Measurements from ENCODE around the gene ADGRG2.
A peak's percentile ranks its signal among the peaks of the same experiment; 100 is the strongest.
"Not testable (repeated sequence)": the region's sequence is repeated elsewhere in the genome, so short reads cannot be mapped to it uniquely, and the experiment has no call there.

Gene ADGRG2

DNA sequence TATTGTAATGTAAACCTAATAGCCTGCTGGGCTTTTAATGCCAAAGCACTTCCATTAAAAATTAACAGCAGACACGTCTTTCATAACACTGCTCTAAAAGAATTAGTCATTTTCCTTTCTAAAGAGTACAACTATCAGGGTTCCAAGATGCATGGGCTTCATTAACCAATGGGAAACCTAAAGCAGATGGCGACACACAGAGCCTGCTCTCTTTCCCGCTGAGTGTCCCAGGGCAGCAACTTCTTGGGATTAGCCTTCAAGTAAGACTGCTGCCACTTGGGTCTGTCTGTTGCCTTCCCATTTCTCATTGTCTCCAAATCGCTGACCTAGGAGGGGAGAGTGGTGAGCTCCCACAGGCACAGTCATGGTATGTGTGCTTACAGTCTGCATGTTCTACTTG is 124.4 kb downstream of the ADGRG2 start:
- no peak for DNase-seq (ENCODE audit: low spot score)

DNA sequence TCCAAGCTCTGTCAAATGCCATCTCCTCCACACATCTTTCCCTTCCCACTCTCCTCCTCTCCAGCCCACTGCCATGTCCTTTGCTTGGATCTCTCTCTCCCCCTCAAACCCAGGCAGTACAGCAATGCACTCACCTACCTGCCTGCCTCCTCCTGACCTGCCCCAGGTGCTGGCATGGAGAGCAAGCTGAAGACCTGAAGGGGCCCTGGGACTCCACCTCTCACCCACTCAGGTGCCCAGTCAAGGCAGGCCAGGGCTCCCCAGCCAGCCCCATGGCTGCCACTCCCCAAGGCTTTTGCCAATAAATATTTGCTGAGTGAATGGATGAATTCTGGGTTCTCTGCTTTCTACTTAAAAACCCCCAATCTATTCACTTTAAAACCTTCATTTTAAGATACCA is 125.7 kb downstream of the ADGRG2 start:
- DNase-seq (ENCODE audit: low spot score), result no peak

DNA sequence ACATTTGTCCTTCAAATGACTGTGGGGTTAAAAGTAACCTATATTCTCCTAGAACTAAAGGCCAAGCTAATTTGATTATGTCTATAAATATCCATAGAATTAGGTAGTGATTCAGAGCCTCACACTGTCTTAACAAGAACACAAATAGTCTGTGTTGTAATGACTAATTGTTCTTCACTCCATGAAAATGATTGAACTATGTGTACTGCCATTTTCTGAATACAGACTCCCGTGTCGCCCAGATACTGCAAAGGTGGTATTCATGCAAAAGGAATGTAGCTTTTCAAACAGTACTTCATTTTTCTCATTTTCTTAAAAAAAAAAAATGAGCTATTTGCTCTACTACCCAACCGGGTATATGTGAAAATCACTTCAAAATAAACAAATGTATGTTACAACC is 127.0 kb downstream of the ADGRG2 start:
- no peak for DNase-seq (ENCODE audit: low spot score)

DNA sequence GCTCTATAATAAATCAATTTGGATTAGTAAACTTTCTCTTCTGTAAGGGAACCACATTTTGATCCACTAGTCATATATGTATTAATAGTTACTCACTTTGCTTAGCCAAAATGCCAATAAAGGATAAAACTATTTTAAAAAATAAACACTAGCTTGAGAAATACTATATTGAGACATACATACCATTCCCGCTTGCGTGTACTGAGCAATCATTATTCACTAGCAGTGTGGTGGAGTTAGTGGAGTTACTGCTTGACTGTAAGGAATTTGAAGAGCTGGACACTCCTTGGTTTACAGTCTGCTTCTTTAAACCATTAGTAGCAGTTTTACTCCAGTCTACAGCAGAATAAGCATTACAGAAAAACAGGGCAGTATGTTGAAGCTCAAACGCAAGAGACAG is 127.6 kb downstream of the ADGRG2 start:
- DNase-seq (ENCODE audit: low spot score), result no peak

DNA sequence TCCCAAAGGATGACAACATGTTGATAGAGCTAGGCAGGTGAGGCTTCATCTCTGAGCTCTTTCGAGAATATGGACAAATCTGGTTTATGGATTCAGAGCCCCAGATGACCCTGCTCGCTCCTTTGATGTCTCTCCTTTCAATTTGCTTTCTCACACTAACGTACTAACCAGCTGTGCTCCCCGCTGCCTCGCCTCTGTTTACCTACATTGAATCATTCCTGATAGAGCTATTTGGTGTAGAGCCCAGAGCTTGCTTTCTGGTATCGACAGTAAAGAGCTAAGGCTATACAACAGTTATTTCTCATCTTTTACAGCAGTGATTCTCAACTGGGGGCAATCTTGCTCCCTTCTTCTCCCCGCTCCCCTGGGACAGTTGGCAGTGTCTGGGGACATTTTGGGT is 129.4 kb downstream of the ADGRG2 start:
- DNase-seq (ENCODE audit: low spot score), result no peak

DNA sequence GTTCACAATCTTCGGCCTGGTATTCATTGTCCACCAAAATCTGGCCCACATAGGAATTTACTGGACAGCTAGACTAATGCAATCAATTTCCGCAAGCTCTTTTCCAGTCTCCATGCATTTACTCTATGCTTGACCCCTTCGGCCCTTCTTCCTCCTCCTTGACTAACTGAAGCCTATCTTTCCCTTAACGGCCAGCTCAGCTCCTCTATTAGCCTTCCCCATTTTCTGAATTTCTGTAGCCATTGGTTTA is 137.2 kb downstream of the ADGRG2 start:
- no peak for DNase-seq (ENCODE audit: low spot score)

DNA sequence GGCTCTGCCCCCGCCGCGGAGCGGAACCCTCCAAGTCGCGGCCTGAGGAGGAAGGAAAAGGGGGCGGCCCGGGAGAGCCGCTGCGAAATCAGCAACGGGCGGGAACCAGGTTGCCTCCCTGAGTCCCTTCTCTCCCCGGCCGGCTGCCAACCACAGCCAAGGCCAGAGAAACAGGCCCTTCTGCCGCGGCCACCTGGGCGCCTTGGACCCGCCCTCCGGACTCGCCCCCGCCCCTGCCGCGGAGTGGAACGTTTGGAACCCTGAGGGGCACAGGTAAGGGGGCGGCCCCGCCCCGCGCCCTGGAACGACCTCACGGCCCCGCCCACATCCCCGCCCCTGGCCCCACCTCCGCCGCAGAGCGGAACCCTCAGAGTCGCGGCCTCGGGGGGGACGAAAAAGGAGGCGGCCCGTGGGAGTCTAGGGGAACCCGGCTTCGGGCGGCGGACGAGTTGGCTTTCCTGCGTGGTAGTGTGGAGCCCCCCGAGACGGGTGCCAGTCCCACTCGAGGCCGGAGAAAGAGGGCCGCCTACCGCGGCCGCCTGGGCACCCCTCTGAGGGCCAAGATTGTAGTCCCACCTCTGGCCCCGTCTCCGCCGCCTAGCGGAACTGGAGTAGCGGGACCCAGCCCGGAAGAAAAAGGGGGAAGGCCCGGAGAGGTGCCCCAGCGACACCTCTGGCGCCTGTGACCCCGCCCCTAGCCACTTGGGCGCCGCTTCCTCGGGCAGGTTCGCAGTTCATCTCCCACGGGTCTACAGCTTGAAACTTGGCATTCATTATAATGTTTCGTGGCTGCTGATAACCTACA is 137.7 kb downstream of the ADGRG2 start:
- DNase-seq (ENCODE audit: low spot score), result peak; percentile 84

DNA sequence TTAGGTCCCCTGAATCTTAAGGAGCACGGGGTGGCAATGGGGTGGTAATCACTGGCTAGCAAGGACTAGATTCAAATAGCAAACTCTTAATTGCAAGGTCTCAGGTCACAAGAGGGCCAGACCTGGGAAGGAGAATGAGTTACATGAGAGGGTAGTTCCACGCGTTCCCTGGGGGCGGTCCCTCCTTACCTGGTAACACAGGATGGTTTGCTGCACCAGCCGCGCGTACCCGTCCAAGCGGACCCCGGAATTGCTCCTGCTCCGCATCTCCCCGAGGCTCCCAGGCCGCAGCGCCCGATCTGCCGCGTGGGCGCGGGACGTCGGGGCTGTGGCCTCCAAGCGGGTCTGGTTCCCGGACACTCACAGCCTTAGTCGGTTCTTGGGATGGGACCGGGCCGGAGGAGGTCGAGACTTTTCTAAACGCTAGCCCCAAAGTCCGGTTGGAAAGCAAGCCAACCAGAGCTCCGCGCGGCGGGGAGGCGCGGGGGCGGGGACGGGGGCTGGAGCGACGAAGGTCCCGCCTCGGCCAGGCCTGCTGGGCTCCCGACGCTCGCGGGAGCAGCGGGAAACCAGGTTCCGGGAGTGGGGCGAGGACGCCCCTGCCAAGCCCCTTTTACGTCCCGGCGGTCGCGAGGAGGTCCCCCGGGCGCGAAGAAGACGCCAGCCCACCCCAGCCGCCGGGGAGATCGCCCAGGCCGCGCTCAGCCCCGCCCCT is 138.4 kb downstream of the ADGRG2 start, which contains the start of gene PHKA2:
PHKA2 (minus strand) TSS at position 449 of the 715 bp plus-strand sequence; CDS start at position 267, 182 bp downstream.
- peak; percentile 12 for DNase-seq (ENCODE audit: low spot score)

DNA sequence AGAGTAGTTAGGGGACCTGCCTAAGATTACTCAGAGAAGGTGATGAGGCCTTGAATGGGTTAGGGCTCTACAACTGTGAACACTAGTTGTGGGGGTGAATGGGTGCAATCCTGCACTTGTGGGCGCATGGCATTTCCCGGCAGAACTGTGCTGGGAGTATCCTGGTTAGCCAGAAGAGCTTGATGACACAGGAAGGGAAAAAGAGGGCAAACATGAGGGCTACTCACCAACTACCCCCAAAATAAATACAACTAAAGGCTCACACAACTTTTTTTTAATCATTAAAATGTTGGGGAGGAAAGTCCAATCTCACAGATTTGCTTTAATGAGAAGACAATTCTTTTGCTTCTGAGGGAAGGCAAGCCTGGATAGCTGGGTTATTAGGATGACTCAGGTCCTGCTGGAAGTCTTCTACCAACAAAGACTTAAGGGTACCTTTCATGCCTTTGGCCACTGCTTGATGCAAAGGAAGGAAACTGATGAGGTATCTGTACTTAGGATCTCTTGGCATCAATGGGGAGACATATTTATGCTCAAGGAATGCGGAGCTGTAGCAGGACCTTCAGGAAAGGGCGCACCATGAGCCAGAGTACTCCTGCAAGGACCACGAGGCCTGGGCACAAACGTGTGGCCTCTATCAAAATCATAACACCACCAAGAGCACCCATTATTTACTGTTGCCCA is 141.0 kb downstream of the ADGRG2 start:
- no peak for DNase-seq (ENCODE audit: low spot score)

DNA sequence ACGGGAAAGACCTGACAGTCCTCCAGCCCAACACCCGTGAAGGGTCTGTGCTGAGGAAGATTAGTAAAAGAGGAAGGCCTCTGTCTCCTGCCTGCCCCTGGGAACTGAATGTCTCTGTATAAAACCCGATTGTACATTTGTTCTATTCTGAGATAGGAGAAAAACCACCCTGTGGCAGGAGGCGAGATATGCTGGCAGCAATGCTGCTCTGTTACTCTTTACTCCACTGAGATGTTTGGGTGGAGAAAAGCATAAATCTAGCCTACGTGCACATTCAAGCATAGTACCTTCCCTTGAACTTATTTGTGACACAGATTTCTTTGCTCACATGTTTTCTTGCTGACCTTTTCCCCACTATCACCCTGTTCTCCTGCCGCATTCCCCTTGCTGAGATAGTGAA is 142.0 kb downstream of the ADGRG2 start:
- not testable (repeated sequence) for DNase-seq (ENCODE audit: low spot score)

DNA sequence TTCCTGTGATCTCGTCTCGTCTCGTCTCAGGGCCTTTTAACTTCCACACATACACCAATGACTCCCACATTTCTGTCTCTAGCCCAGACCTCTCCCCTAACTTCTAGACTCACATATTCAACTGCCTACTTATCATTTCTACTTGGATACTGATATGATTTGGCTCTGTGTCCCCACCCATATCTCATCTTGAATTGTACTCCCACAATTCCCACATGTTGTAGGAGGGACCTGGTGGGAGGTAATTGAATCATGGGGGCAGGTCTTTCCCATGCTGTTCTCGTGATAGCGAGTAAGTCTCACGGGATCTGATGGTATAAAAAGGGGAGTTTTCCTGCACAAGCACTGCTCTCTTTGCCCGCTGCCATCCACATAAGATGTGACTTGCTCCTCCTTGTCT is 147.3 kb downstream of the ADGRG2 start:
- DNase-seq (ENCODE audit: low spot score), result no peak

DNA sequence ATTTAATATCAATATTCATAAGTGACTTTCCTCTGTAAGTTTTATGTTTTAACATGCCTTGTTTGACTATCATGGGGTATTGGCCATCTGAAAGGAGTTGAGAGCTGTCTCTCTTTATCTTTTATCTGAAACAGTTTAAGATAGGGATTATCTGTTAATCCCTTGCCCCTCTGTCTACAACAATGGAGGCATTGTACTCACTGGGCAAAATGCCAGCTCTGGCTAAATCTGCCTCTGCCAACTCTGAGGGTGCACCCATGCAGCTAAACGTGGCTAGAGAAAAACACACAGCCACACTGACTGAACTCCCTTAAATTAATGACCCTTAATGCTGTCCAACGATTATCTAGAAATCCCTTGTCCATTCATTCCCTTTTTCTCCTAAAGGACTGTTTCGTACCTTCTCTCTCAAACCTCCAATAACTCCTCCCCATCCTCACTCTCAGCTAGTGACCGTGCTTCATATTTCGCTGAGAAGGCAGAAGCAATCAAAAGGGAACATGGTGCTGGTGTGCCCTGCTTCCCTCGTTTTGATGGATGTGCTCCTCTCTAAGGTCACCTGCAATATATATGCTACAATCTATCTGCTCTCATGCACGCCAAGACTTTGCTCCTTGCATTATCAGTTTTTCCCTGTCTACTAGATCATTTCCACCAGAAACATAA is 148.6 kb downstream of the ADGRG2 start:
- no peak for DNase-seq (ENCODE audit: low spot score)

DNA sequence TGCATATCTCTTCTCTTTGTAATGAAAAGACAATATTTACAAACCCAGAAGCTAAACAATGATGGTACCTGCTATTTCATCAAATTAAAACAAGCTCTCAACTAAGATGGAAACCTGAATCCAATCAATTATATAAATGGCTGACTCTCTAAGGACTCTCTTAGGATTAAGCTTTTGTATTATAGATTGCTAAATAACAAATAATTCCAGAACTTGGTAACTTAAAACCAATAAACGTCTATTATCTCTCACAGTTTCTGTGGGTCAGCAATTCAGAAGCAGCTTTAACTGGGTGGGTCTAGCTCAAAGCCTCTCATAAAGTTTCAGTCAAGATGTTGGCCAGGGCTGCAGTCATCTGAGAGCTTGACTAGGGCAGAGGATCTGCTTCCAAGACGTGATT is 150.8 kb downstream of the ADGRG2 start:
- DNase-seq (ENCODE audit: low spot score), result no peak

DNA sequence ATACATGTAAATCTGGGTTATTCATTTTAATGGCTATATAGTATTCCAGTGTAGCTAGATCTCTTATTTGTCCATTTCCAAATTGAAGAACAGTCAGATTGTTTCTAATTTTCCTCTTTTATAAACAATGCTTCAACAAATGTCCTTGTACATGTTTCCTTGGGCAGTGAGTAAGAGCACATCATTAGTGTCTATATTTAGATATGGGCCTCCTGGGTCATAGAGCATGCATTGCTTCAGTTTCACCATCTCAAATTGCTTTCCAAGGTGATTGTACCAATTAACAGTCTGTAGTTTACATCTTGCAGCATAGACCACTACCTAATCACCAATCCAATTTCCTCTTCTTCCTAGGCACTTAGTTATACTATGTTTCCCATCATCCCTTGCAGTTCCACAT is 151.8 kb downstream of the ADGRG2 start:
- DNase-seq (ENCODE audit: low spot score), result no peak

DNA sequence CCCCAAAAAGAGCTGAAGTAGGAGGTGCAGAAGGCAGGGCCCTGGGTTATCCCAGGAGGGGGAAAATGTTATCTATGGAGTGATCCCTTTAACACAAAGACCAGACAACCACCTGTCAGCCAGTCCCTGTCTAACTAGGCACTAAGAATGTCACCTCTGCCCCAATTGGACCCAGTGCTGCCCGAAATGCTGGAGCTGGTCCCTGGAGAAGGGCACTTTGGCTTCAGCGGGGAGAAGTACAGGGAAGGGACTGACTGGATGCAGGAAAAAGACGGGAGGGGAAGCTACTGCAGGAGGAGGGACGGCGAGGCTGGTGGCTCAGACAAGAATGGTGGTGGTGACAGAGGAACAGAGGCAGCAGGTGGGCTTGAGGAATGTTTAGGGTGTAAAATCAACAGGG is 155.6 kb downstream of the ADGRG2 start:
- DNase-seq (ENCODE audit: low spot score), result no peak

DNA sequence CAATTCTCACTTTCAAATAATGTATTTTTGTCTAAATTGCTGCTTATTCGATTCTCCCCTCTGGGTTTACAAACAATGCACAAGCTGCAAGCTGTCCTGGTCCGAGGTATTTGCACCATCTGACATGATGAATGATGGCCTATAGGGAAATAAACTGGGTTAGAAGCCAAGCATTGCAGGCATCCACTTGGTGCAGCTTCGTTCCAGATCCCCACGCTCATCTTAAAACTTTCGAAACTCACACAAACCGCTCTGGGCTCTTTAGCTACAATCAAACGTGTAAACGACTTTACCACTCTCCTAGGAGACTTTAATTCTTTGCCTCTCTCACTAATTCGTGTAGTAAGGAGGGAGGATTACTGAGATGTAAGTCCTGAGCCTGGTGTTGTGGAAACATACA is 157.4 kb downstream of the ADGRG2 start:
- no peak for DNase-seq (ENCODE audit: low spot score)

DNA sequence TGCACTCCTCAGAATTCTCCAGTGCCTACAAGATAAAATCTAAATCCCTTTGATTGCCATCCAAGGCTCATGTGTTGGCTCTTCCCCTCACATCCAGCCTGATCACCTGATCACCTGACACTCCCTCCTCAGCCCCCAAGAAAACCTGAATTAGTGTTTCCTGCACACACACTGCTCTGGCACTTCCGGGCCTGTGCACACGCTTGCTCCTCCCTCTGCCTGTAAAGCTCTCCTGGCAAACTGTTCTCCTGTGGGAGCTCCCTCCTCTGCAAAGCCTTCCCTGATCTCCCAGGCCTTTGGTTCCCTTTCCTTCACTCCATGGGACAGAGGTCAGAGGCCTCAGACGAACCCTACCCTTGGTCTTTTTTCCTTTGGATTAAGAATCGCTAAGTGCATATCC is 158.2 kb downstream of the ADGRG2 start:
- DNase-seq (ENCODE audit: low spot score), result no peak

DNA sequence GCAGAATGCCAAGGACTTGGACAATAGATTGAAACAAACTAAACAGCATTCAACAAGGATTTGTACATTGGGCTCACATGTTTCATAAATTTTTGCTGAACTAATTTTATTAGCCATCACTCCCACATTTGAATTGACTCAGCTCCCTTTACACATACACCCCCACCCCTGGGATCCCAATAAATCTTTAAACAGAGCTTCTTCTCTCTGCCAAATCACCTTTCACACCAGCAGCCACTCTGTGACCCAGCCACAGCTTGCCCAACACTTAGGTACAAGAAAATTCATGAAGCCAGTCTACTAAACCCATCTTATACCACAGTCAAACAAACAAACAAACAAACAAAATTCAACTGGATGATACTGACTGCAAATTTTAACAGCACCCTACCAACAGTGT is 159.9 kb downstream of the ADGRG2 start:
- no peak for DNase-seq (ENCODE audit: low spot score)

DNA sequence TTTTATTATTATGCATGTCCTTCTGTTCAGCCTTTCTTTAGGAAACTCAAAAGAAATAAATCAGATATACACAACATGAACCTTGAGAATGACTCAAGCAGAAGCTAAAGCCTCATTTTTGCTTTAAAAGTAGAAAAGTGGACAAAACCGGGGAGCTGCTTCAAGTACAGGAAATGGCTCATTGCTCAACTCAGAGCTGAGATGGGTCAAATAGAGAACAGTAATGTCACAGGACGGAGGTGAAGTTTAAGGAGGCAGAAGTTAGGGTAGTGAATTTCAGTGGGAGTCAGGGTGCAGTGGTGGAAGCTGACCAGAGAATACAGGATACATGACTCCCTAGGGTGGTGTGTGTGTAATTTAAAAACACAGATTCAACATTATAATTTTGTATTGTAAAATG is 160.6 kb downstream of the ADGRG2 start:
- no peak for DNase-seq (ENCODE audit: low spot score)

DNA sequence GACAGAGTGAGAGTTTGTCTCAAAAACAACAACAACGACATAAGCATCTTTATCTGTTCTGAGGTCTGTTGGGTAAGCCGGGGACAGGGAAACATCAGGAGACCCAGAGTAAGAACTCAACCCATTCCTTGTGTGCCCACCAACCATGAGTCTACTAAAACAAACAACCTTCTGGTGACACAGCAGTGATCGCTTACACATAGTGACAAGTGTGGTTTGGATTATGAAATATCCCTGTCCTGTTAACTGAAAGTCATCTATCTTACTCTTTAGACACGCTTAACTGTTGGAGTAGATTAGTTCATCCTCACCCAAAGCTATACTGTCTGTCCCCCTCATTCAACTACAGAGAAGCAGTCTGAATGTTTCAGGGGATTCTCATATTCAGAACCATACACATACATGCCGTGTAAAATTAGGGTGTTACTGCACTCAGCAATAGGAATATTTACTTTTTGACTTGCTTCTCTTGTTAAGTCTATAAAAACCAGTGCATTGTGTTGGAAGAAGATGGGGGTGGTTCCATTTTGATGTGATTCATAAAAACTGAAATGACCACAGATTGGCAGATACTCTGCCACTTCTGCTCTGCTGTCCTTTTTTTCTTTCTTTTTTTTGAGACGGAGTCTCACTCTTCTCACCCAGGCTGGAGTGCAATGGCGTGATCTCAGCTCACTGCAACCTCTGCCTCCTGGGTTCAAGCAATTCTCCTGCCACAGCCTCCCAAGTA is 165.8 kb downstream of the ADGRG2 start:
- DNase-seq (ENCODE audit: low spot score), result no peak

DNA sequence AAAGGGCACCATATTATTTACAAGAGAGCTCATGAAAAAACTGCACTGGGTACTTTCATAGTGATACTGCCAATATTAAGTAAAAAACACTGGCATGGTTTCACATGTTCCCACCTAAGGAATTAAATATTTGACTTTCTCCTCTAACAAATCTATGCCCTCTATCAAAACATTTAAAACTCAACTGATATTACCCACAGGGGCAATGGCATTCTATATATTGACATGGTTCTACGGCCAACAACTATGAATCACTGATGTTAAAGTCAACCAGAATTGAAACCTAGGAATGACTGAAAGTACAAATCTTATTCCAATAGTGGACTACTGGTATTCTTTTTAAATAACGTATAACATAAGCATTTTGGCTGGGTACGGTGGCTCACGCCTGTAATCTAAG is 166.6 kb downstream of the ADGRG2 start:
- no peak for DNase-seq (ENCODE audit: low spot score)

DNA sequence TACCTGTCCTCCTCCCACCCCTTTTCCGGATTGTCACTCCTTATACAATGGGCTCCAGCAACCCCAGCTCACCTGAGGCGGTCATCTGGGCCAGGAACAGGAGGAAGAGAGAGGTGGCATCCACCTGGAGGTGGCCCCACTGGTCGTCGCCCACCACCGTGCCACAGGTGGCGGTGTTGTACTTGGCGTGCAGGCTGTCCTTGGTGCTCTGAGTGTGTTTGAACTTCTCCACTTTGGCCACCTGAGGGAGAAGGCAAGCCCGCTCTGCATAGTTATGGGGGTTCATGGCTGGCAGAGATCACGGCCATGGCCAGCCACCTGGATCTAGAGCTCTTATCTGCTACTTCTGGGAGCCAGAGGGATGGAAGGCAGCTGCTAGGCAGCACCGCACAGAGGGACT is 171.2 kb downstream of the ADGRG2 start:
- no peak for DNase-seq (ENCODE audit: low spot score)

Data from CD4-positive, alpha-beta T cell treated with Interleukin-6 at 100 ng/mL for 8 hours (primary cell).